Kidney (tissue), 14 donors: ENCODE data around the gene ADAM33. TPM values are rescaled to one million over a fixed set of nuclear protein-coding genes. Genes with fewer than 3 reads are reported as not detected.

Experiments
- DNase-seq, 5 donors: peaks; one replicate each; pipeline ENCODE4 v3.0.0-alpha.2; 2013 to 2020
- FAIRE-seq: peaks from 2 replicates; lab custom pipeline; 2012; peaks lifted over from hg19 to GRCh38; lab: Jason Lieb, UNC
- H3K27ac ChIP-seq, 2 donors: one replicate each; pipeline ENCODE4 v1.7.0; 2013; ENCODE audit warnings: low read depth in 2 of 2, low read length in 2 of 2, inconsistent platforms in 1 of 2
- H3K27me3 ChIP-seq: one replicate; pipeline ENCODE4 v1.7.1; 2013; ENCODE audit warnings: low read length, inconsistent platforms; ENCODE audit not compliant: control insufficient read depth, insufficient read depth
- H3K36me3 ChIP-seq, 3 donors: one replicate each; pipeline versions ENCODE4 v1.7.0 to v1.7.1; 2013; ENCODE audit warnings: low read length in 3 of 3, control low read depth in 1 of 3, inconsistent platforms in 1 of 3; ENCODE audit not compliant: insufficient read depth in 3 of 3, control insufficient read depth in 2 of 3
- H3K4me1 ChIP-seq, 3 donors: one replicate each; pipeline versions ENCODE4 v1.7.0 to v1.7.1; 2013; ENCODE audit warnings: low read length in 3 of 3, inconsistent platforms in 1 of 3, low read depth in 1 of 3; ENCODE audit not compliant: control insufficient read depth in 2 of 3, insufficient read depth in 2 of 3
- H3K4me3 ChIP-seq, 3 donors: one replicate each; pipeline versions ENCODE4 v1.7.0 to v1.8.1; 2013; ENCODE audit warnings: low read length in 3 of 3, control low read depth in 1 of 3, inconsistent platforms in 1 of 3
- H3K9ac ChIP-seq, 3 donors: one replicate each; pipeline versions ENCODE4 v1.7.0 to v1.7.1; 2013; ENCODE audit warnings: low read length in 3 of 3, control low read depth in 1 of 3, inconsistent platforms in 1 of 3
- H3K9me3 ChIP-seq, 3 donors: one replicate each; pipeline versions ENCODE4 v1.7.0 to v1.7.1; 2013; ENCODE audit warnings: low read length in 3 of 3, control low read depth in 1 of 3, inconsistent platforms in 1 of 3; ENCODE audit not compliant: control insufficient read depth in 2 of 3, insufficient read depth in 1 of 3
- intact Hi-C: fragments of 100-400 bp; cut with DNase I; formaldehyde crosslinking; loops from one replicate; pipeline ENCODE4 v1.11.1; 2022
- polyA plus RNA-seq: library from polyadenylated mRNA; stranded (reverse); fragments of 350-450 nt; fragmentation: Illumina TruSeq; extraction: RNeasy Lipid Tissue Mini Kit (QIAGEN cat#74804); gene quantifications from one replicate; pipeline ENCODE4 v1.2.3, GENCODE V29; 2014; ENCODE audit warnings: low read depth, low replicate concordance; ENCODE audit not compliant: insufficient read depth
- total RNA-seq: library from RNA; stranded (reverse); fragmentation: NEBNext Ultra II Directional; extraction: Animal tissue kit (Norgen Biotek cat#: 25700); gene quantifications from one replicate; pipeline ENCODE4 v1.2.1, GENCODE V29; 2021
- TF ChIP-seq, protein P1 (sequence below): IDR thresholded peaks from 3 replicates; pipeline ENCODE4 v1.5.1; 2012; ENCODE audit warnings: mild to moderate bottlenecking, moderate library complexity, borderline replicate concordance; ENCODE audit not compliant: insufficient read depth; ENCODE audit errors: extremely low read depth
- donor health status: control.
- donor health status: control.
- donor health status: control.
- donor health status: control.
- donor health status: control.
- donor health status: DM: yes; HTN: yes; CAD: no.
- donor health status: Normal renal cell carcinoma (clear cell type).

Gene ADAM33
- total and polyA plus RNA-seq, 2 donors from 2014 or later: 4.1 to 4.3 TPM

DNA sequence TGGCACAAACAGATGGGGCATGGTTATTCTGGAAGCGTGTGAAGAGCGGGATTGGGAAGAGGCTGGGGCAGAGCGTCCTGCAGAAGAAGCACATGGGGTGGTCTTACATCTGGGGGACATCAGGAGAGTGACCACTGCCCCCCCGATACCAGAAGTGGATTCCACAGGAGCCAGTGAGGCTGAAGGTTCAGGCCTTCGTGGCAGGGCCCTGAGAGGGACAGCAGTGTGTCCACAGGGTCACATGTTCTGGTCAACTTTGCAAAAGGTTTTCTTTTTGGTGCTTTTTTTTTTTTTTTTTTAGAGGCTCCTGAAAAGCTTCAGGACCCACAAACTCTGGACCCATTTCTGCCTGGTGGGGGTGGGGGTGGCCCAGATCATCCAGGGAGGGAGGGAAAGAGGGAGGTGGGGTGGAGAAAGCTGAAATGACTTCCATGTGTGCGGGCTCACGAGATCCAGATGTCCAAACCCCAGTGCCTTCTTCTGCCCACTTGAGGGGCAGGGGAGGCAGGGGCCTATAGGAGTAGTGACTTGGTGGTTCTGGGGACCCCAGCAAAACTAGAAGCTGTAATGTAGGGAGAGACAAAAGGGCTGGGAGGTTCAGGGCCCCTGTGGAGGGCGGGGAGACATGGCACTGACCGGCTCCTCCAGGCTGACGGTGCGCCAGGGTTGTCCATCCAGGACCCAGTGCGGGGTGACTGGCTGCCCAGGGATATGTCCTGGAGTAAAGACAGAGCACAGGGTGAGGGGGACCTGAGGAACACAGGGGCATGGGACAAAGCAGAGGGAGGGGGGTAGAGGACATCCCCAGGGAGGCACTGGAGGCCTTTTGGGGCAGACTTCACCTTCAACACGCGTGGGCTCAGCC lies 2.7 kb downstream of the ADAM33 start:
- no peaks in the 10 kb centered on the region for H3K36me3 ChIP-seq
- H3K27me3 ChIP-seq: peaks cover 2% of the 10 kb centered on the region
- TF ChIP-seq, protein P1, sequence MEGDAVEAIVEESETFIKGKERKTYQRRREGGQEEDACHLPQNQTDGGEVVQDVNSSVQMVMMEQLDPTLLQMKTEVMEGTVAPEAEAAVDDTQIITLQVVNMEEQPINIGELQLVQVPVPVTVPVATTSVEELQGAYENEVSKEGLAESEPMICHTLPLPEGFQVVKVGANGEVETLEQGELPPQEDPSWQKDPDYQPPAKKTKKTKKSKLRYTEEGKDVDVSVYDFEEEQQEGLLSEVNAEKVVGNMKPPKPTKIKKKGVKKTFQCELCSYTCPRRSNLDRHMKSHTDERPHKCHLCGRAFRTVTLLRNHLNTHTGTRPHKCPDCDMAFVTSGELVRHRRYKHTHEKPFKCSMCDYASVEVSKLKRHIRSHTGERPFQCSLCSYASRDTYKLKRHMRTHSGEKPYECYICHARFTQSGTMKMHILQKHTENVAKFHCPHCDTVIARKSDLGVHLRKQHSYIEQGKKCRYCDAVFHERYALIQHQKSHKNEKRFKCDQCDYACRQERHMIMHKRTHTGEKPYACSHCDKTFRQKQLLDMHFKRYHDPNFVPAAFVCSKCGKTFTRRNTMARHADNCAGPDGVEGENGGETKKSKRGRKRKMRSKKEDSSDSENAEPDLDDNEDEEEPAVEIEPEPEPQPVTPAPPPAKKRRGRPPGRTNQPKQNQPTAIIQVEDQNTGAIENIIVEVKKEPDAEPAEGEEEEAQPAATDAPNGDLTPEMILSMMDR: no peak
- no peak for DNase-seq
- no peak overlapping the region for H3K27ac ChIP-seq
- FAIRE-seq: no peak
- no peaks in the 10 kb centered on the region for H3K9me3 ChIP-seq
- peaks cover 0 to 2% (median 0%) of the 10 kb centered on the region in 3 donors for H3K4me1 ChIP-seq
- intact Hi-C loops: no loop called here
- H3K9ac ChIP-seq: no peak overlapping the region
- H3K4me3 ChIP-seq: no peak overlapping the region

DNA sequence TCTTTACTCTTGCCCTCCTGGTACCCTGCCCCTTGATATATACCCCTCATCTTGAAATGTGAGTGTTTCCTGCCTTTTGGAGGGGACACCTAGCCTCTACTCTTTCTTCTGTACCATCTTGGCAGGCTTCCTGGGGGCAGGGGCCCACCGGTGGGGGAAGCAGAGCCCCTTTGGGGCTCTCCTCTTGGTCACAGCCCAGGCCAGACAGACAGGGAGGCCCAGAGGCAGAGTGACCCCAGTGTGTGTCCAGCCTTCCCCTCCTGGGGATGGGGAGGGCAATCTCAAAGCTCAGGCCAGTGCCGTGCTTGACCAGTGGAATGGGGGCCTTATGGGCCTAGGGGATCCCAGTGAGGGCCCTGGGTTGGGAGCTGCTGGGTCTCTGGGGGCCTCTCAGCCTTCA lies 3.6 kb downstream of the ADAM33 start:
- FAIRE-seq: no peak
- intact Hi-C loops: no loop called here
- Histone ChIP-seq H3K36me3 (no peaks in the 10 kb centered on the region), H3K4me1 (peaks cover 0 to 2% (median 0%) of the 10 kb centered on the region in 3 donors), H3K4me3 (no peak overlapping the region), H3K27ac (no peak overlapping the region), H3K27me3 (peaks cover 2% of the 10 kb centered on the region), H3K9ac (no peak overlapping the region), H3K9me3 (no peaks in the 10 kb centered on the region)
- TF ChIP-seq, protein P1: no peak
- no peak for DNase-seq

DNA sequence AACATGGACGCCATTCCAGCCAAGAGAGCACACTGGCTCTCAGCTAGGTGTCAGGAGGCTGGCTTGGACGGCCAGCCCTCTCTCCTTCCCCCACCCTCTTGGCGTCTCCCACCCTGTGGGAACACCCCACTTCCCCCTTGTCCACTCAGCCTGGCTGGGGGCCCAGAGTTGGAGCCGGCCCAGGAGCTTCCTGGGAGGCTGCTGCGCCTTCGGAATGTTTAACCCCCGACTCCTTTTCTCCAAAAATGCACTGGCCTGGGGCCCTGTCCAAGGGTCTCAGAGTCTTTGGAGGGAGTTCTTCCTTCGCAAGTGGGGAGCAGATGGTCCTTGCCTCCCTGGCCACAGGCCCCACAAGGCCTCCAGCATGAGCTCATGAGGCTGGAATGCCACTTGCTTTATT lies 4.1 kb downstream of the ADAM33 start:
- peaks cover 4% of the 10 kb centered on the region for H3K27me3 ChIP-seq
- peak in 2 of 5 donors; percentile 39 to 86 for DNase-seq

More for the DNA sequence above, 4.1 kb downstream of the ADAM33 start:
- Histone ChIP-seq H3K4me1 (peaks cover 0 to 2% (median 0%) of the 10 kb centered on the region in 3 donors), H3K4me3 (no peak overlapping the region), H3K9ac (no peak overlapping the region), H3K9me3 (no peaks in the 10 kb centered on the region), H3K27ac (no peak overlapping the region), H3K36me3 (no peaks in the 10 kb centered on the region)
- no peak for FAIRE-seq
- TF ChIP-seq, protein P1: no peak
- intact Hi-C loops: no loop called here
